Endothelial cell of hepatic sinusoid (primary cell): ENCODE results near the gene DNAJB4.
"Not testable (repeated sequence)": the region's sequence is repeated elsewhere in the genome, so short reads cannot be mapped to it uniquely, and the experiment has no call there.

ENCODE experiments used
- in situ Hi-C: cut with HindIII; loops from 2 replicates; pipeline ENCODE4 v1.10.0; 2017; ENCODE audit warnings: low sequenced_read_pairs

DNAJB4 gene

DNA sequence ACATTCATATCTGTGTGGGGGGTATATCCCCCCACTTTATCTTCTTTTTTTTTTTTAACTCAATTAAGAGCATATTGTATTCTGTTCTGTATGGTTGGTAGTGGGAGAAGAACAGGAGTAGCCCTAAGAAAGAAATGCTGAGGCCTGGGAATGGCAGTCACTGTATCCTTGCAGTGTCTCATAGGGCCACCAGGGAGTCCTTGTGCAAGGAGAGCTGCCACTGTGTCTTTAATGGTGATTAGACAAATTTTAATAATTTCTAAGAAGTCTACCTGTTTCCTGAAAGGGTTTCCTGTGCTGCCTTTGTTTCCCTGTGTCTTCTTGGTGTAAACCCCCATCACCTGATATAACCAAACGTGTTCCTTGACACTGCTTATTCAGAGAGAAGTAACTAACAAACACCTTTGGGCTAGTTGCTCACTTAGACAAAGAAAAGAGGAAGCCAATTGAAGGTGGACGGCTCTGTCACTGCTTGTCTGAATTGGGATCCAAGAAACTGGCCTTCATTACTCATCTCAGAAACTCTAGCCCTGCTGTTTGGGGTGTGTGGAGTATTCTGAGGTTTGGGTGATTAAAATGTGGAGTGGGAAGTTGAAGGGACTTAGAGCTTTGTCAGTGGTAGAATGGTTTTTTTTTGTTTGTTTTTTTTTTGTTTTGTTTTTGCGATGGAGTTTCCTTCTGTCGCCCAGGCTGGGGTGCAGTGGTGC lies 56.3 kb downstream of the DNAJB4 start:
- in situ Hi-C loops = no loop called here

DNA sequence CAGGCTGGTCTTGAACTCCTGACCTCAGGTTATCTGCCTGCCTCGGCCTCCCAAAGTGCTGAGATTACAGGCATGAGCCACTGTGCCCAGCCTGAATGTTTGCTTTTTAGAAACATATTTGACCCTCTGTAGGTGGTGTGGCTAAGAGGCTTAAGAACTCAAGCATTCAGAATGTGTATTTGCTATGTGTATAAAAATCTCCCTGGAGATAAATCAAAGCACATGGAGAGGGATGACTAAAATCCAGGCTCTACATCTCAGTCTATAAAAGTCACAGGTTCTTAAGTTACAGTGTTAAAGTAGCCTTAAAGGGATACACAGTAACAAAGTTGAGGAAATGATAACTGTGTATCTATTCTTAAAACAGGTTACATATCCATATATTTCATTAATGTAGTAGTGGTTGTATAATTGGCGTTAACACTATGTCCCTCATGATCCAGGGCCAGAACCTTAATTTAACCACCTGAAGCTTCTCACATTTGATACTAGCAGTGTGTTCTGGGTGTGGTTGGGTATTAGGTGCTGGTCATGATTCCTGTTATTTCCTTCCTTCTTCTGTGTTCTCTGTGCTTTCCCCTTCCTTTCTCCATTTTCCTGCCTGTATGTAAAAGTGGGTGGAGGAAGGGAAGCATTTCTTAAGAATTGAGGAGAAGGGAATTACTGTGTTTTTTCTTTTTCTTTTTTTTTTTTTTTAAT lies 57.2 kb downstream of the DNAJB4 start:
- in situ Hi-C loops = no loop called here

DNA sequence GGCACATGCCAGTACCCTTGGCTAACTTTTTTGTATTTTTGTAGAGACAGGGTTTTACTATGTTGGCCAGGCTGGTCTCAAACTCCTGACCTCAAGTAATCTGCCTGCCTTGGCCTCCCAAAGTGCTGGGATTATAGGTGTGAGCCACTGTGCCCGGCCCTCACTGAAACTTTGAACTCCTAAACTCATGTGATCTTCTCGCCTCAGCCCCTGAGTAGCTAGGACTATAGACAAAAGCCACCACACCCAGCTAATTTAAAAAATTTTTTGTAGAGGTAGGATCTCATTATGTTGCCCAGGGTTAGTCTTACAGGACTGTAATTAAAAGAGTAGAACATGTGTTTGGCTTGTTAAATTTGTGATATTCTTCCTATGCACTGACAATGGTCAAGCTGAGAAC lies 60.1 kb downstream of the DNAJB4 start:
- in situ Hi-C loops = not testable (repeated sequence)
